C4-2B (cell line): ENCODE results near the gene C1orf185.

Experiments used
- ZFX ChIP-seq: fragments of 450-650 bp; IDR thresholded peaks from 2 replicates; pipeline ENCODE4 v1.6.1; 2017
- TF ChIP-seq, protein P1 (sequence below): fragments of 450-650 bp; conservative IDR thresholded peaks from 2 replicates; pipeline ENCODE4 v1.5.1; 2017; ENCODE audit warnings: mild to moderate bottlenecking

DNA sequence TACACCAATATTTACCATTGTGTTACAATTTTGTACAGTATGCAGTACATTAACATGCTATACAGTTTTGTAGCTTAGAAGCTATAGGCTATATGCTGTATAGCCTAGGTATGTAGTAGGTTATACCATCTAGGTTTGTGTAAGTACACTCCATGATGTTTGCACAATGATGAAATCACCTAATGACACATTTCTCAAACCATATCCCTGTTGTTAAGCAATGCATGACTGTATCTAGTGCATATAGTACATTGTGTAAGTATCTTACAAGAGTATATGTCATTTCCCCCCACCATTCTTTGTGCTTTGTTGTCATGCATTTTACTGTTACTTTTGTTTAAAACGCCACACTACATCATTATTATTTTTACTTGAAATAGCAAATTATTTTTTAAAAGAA is 68.3 kb downstream of the C1orf185 start:
- TF ChIP-seq, protein P1, sequence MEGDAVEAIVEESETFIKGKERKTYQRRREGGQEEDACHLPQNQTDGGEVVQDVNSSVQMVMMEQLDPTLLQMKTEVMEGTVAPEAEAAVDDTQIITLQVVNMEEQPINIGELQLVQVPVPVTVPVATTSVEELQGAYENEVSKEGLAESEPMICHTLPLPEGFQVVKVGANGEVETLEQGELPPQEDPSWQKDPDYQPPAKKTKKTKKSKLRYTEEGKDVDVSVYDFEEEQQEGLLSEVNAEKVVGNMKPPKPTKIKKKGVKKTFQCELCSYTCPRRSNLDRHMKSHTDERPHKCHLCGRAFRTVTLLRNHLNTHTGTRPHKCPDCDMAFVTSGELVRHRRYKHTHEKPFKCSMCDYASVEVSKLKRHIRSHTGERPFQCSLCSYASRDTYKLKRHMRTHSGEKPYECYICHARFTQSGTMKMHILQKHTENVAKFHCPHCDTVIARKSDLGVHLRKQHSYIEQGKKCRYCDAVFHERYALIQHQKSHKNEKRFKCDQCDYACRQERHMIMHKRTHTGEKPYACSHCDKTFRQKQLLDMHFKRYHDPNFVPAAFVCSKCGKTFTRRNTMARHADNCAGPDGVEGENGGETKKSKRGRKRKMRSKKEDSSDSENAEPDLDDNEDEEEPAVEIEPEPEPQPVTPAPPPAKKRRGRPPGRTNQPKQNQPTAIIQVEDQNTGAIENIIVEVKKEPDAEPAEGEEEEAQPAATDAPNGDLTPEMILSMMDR: no peak
- TF ChIP-seq ZFX: no peak
